ENCODE measurements around the gene CLTB. TPM values are rescaled to one million over a fixed set of nuclear protein-coding genes. Genes with fewer than 3 reads are reported as not detected.

Gene CLTB
- total and polyA plus RNA-seq, 2 of the 4 experiments (the other 2 are of a cell fraction): 87.6 to 99.9 TPM

- DNase-seq: no peak
- ChIA-PET CTCF (interaction anchor here (0.6 to 1.1 kb wide), 2 partner anchors 13 to 30 kb away, joined by 3 read pairs; no protein-coding TSS in a partner anchor), POLR2A (ENCODE audit: unreplicated experiment) (no interaction called here)
Measured at GRCh38 chr5:176458904-176459561, 42.7 kb upstream of the CLTB start.

More at GRCh38 chr5:176458904-176459561, 42.7 kb upstream of the CLTB start:
- no peak overlapping the region for H3K14ac ChIP-seq (replicated peaks; ENCODE audit: low read depth, low read length)
- no peak overlapping the region for H2AK5ac ChIP-seq (ENCODE audit: low read depth, low read length)
- no peak overlapping the region for H3K18ac ChIP-seq (ENCODE audit: low read depth, low read length)
- H4K91ac ChIP-seq (ENCODE audit: insufficient read depth, low read depth, low read length): no peak overlapping the region
- H3K27me3 ChIP-seq (ENCODE audit: control insufficient read depth, insufficient read depth, low read length): no peaks in the 10 kb centered on the region
- no CpG with 5 or more reads among the region's 3 CpGs for WGBS, 2 experiments (ENCODE audit: extremely low coverage in 2 of 2, insufficient read length in 1 of 2)
- no peaks in the 10 kb centered on the region; the same call in 1 of the 2 replicates for H3K9me1 ChIP-seq (ENCODE audit: insufficient read depth, low read length)
- in situ Hi-C loops (cut with MboI; ENCODE audit: low sequenced_read_pairs) (no loop called here), dilution Hi-C loops (cut with HindIII; ENCODE audit: low sequenced_read_pairs, unreplicated experiment) (no loop called here), intact Hi-C loops (cut with micrococcal nuclease) (no loop called here)
- peaks cover 61% of the 10 kb centered on the region for H4K20me1 ChIP-seq (ENCODE audit: insufficient read depth, low read length)
- no peak overlapping the region for H3K4me2 ChIP-seq (ENCODE audit: low read depth, low read length)
- peaks cover 25 to 70% of the 10 kb centered on the region in 2 experiments for H3K79me1 ChIP-seq (ENCODE audit: low read depth in 1 of 2, low read length in 2 of 2)
- H3K56ac ChIP-seq (ENCODE audit: extremely low read depth, insufficient read depth, low read length): no peak overlapping the region
- peak overlapping the region; percentile 22; the same call in 1 of the 2 replicates for H3K4ac ChIP-seq (ENCODE audit: low read depth, low read length)
- H3K27ac ChIP-seq (ENCODE audit: insufficient read depth, low read length): no peak overlapping the region
- TF ChIP-seq, protein P1, sequence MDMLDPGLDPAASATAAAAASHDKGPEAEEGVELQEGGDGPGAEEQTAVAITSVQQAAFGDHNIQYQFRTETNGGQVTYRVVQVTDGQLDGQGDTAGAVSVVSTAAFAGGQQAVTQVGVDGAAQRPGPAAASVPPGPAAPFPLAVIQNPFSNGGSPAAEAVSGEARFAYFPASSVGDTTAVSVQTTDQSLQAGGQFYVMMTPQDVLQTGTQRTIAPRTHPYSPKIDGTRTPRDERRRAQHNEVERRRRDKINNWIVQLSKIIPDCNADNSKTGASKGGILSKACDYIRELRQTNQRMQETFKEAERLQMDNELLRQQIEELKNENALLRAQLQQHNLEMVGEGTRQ (IDR thresholded peaks at IDR 0.05; ENCODE audit: low read depth, low read length): no peak
- TF ChIP-seq RFX5 (IDR thresholded peaks at IDR 0.05; ENCODE audit: low read depth, low read length) (no peak), CEBPB (IDR thresholded peaks at IDR 0.05; ENCODE audit: low read depth, low read length) (no peak), MAFK (IDR thresholded peaks at IDR 0.05; ENCODE audit: low read depth, low read length) (no peak), RCOR1 (IDR thresholded peaks at IDR 0.05; ENCODE audit: insufficient replicate concordance, low read length) (no peak), MXI1 (IDR thresholded peaks at IDR 0.05; ENCODE audit: borderline replicate concordance, low read depth, low read length) (no peak), NFE2L2 (IDR thresholded peaks at IDR 0.05; ENCODE audit: low read depth, low read length) (no peak), POLR2A (IDR thresholded peaks at IDR 0.05; ENCODE audit: low read depth, low read length) (no peak), RAD21 (IDR thresholded peaks at IDR 0.05; ENCODE audit: low read length) (no peak), MAZ (IDR thresholded peaks at IDR 0.05; ENCODE audit: borderline replicate concordance, low read depth, low read length) (no peak), SMC3 (IDR thresholded peaks at IDR 0.05; ENCODE audit: low read depth, low read length) (no peak), FOS (IDR thresholded peaks at IDR 0.05; ENCODE audit: low read depth, low read length) (no peak), BHLHE40 (IDR thresholded peaks at IDR 0.05; ENCODE audit: low read depth, low read length) (no peak), CHD1 (IDR thresholded peaks at IDR 0.05; ENCODE audit: low read depth, low read length) (no peak), ELK1 (IDR thresholded peaks at IDR 0.05; ENCODE audit: borderline replicate concordance, low read depth, low read length) (no peak)
- TF ChIP-seq, protein P2, sequence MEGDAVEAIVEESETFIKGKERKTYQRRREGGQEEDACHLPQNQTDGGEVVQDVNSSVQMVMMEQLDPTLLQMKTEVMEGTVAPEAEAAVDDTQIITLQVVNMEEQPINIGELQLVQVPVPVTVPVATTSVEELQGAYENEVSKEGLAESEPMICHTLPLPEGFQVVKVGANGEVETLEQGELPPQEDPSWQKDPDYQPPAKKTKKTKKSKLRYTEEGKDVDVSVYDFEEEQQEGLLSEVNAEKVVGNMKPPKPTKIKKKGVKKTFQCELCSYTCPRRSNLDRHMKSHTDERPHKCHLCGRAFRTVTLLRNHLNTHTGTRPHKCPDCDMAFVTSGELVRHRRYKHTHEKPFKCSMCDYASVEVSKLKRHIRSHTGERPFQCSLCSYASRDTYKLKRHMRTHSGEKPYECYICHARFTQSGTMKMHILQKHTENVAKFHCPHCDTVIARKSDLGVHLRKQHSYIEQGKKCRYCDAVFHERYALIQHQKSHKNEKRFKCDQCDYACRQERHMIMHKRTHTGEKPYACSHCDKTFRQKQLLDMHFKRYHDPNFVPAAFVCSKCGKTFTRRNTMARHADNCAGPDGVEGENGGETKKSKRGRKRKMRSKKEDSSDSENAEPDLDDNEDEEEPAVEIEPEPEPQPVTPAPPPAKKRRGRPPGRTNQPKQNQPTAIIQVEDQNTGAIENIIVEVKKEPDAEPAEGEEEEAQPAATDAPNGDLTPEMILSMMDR (conservative IDR thresholded peaks at IDR 0.05; ENCODE audit: low read depth, low read length): no peak
- H4K5ac ChIP-seq (ENCODE audit: low read depth, low read length): no peak overlapping the region
- H2BK5ac ChIP-seq (ENCODE audit: low read depth, low read length, poor library complexity, severe bottlenecking): peak overlapping the region; percentile 22
- H4K8ac ChIP-seq (ENCODE audit: low read depth in 2 of 2, low read length in 2 of 2): no peak overlapping the region; a peak in 1 of 4 replicates
- peaks cover 5% of the 10 kb centered on the region; the same call in 1 of the 2 replicates for H3K36me3 ChIP-seq (ENCODE audit: control insufficient read depth, insufficient read depth, low read length)
- no peak overlapping the region for H3K23ac ChIP-seq (ENCODE audit: low read depth, low read length)
- H2AFZ ChIP-seq (replicated peaks; ENCODE audit: low read length, poor library complexity): no peak overlapping the region
- H3K9me3 ChIP-seq (ENCODE audit: control insufficient read depth, insufficient read depth, low read length): no peaks in the 10 kb centered on the region
- no peaks in the 10 kb centered on the region for H3K4me1 ChIP-seq (ENCODE audit: control insufficient read depth, insufficient read depth, low read length)
- no peak for ATAC-seq (ENCODE audit: low read depth)
- H3K9ac ChIP-seq (ENCODE audit: low read depth, low read length): no peak overlapping the region
- no TSS peak for BruUV-seq (replicated peaks)
- no peak overlapping the region for H2BK120ac ChIP-seq (ENCODE audit: low read depth, low read length)
- H2AK9ac ChIP-seq (replicated peaks; ENCODE audit: low read depth, low read length, poor library complexity): no peak overlapping the region
- H2BK15ac ChIP-seq (ENCODE audit: low read depth, low read length): no peak overlapping the region
- H2BK20ac ChIP-seq (ENCODE audit: low read depth, low read length): no peak overlapping the region
- no peak overlapping the region for H3K4me3 ChIP-seq (ENCODE audit: insufficient read depth, low read depth, low read length)

All from IMR-90 (cell line).